Measurements from ENCODE around the gene INPP5A.

INPP5A gene

GRCh38 chr10:132707121-132707775 lies 169.7 kb downstream of the INPP5A start:
- Histone ChIP-seq H3F3A (ENCODE audit: low read depth) (no peaks in the 10 kb centered on the region), H2AFZ (ENCODE audit: low read length) (no peak overlapping the region), H3K4me1 (ENCODE audit: insufficient read depth, low read length, poor library complexity, severe bottlenecking) (no peaks in the 10 kb centered on the region), H3K27me3 (ENCODE audit: insufficient read depth, low read length, poor library complexity, severe bottlenecking) (no peaks in the 10 kb centered on the region), H3K9me2 (replicated peaks; ENCODE audit: low read depth, low read length) (no peaks in the 10 kb centered on the region), H4K20me1 (ENCODE audit: insufficient read depth, low read length, poor library complexity, severe bottlenecking) (no peaks in the 10 kb centered on the region), H3K36me3 (ENCODE audit: insufficient read depth, low read length) (peaks cover 53% of the 10 kb centered on the region; the same call in 1 of the 2 replicates), H3K79me2 (ENCODE audit: insufficient read depth, low read length) (no peaks in the 10 kb centered on the region), H3K9me3 (ENCODE audit: insufficient read depth, low read depth, low read length) (peaks cover 16% of the 10 kb centered on the region; the same call in 1 of the 2 replicates), H3K4me3 (ENCODE audit: low read length, poor library complexity, severe bottlenecking) (no peak overlapping the region), H3K9ac (ENCODE audit: low read depth, low read length, poor library complexity, severe bottlenecking) (no peak overlapping the region), H3K4me2 (ENCODE audit: low read depth, low read length, poor library complexity, severe bottlenecking) (no peak overlapping the region)
- no peak for TF ChIP-seq CTCF (conservative IDR thresholded peaks at IDR 0.05; ENCODE audit: low read length)
- TF ChIP-seq EZH2phosphoT487 (IDR thresholded peaks at IDR 0.05; ENCODE audit: borderline replicate concordance), result no peak

GRCh38 chr10:132707776-132708171 lies 170.2 kb downstream of the INPP5A start:
- Histone ChIP-seq H3K4me2 (ENCODE audit: low read depth, low read length, poor library complexity, severe bottlenecking) (no peak overlapping the region), H3K9ac (ENCODE audit: low read depth, low read length, poor library complexity, severe bottlenecking) (no peak overlapping the region), H2AFZ (ENCODE audit: low read length) (no peak overlapping the region), H3K36me3 (ENCODE audit: insufficient read depth, low read length) (peaks cover 56% of the 10 kb centered on the region; the same call in 1 of the 2 replicates), H3K27me3 (ENCODE audit: insufficient read depth, low read length, poor library complexity, severe bottlenecking) (no peaks in the 10 kb centered on the region), H3K4me1 (ENCODE audit: insufficient read depth, low read length, poor library complexity, severe bottlenecking) (no peaks in the 10 kb centered on the region), H3K9me2 (replicated peaks; ENCODE audit: low read depth, low read length) (no peaks in the 10 kb centered on the region), H3K79me2 (ENCODE audit: insufficient read depth, low read length) (no peaks in the 10 kb centered on the region), H3K4me3 (ENCODE audit: low read length, poor library complexity, severe bottlenecking) (no peak overlapping the region), H3F3A (ENCODE audit: low read depth) (no peaks in the 10 kb centered on the region), H3K9me3 (ENCODE audit: insufficient read depth, low read depth, low read length) (peaks cover 16% of the 10 kb centered on the region; the same call in 1 of the 2 replicates), H4K20me1 (ENCODE audit: insufficient read depth, low read length, poor library complexity, severe bottlenecking) (no peaks in the 10 kb centered on the region)
- TF ChIP-seq EZH2phosphoT487 (IDR thresholded peaks at IDR 0.05; ENCODE audit: borderline replicate concordance), result no peak
- no peak for TF ChIP-seq CTCF (conservative IDR thresholded peaks at IDR 0.05; ENCODE audit: low read length)

- Histone ChIP-seq H3K4me3 (ENCODE audit: low read length, poor library complexity, severe bottlenecking) (no peak overlapping the region), H3K9me3 (ENCODE audit: insufficient read depth, low read depth, low read length) (peaks cover 16% of the 10 kb centered on the region; the same call in 1 of the 2 replicates), H3K4me2 (ENCODE audit: low read depth, low read length, poor library complexity, severe bottlenecking) (no peak overlapping the region), H3K4me1 (ENCODE audit: insufficient read depth, low read length, poor library complexity, severe bottlenecking) (no peaks in the 10 kb centered on the region), H3K79me2 (ENCODE audit: insufficient read depth, low read length) (no peaks in the 10 kb centered on the region), H4K20me1 (ENCODE audit: insufficient read depth, low read length, poor library complexity, severe bottlenecking) (no peaks in the 10 kb centered on the region), H3K9ac (ENCODE audit: low read depth, low read length, poor library complexity, severe bottlenecking) (no peak overlapping the region), H3K36me3 (ENCODE audit: insufficient read depth, low read length) (peaks cover 56% of the 10 kb centered on the region; the same call in 1 of the 2 replicates), H3F3A (ENCODE audit: low read depth) (no peaks in the 10 kb centered on the region), H3K9me2 (replicated peaks; ENCODE audit: low read depth, low read length) (no peaks in the 10 kb centered on the region), H2AFZ (ENCODE audit: low read length) (no peak overlapping the region), H3K27me3 (ENCODE audit: insufficient read depth, low read length, poor library complexity, severe bottlenecking) (no peaks in the 10 kb centered on the region)
- TF ChIP-seq EZH2phosphoT487 (IDR thresholded peaks at IDR 0.05; ENCODE audit: borderline replicate concordance), result no peak
- no peak for TF ChIP-seq CTCF (conservative IDR thresholded peaks at IDR 0.05; ENCODE audit: low read length)
Measured at GRCh38 chr10:132708441-132708840, 170.9 kb downstream of the INPP5A start.

Measured in Loucy (cell line).